WTC11 (cell line): Measurements from ENCODE around the gene ROR2.

ENCODE experiments used
- FOXP4 ChIP-seq: sonication (generic); formaldehyde crosslinking; IDR thresholded peaks from 2 replicates; pipeline ENCODE4 v1.8.0; 2022; ENCODE audit warnings: mild to moderate bottlenecking, missing genetic modification reagents
- JAZF1 ChIP-seq: fragments of 250-450 bp; sonication (Bioruptor Pico); IDR thresholded peaks from 2 replicates; pipeline ENCODE4 v1.9.0; 2021; ENCODE audit warnings: moderate library complexity, mild to moderate bottlenecking, inconsistent platforms
- MAX ChIP-seq: sonication (generic); formaldehyde crosslinking; IDR thresholded peaks from 2 replicates; pipeline ENCODE4 v1.8.0; 2022; ENCODE audit warnings: mild to moderate bottlenecking, missing genetic modification reagents
- NR3C1 ChIP-seq: sonication (generic); formaldehyde crosslinking; conservative IDR thresholded peaks from 2 replicates; pipeline ENCODE4 v1.8.1; 2023; ENCODE audit warnings: low read depth, mild to moderate bottlenecking, missing genetic modification reagents
- ZNF263 ChIP-seq: sonication (generic); formaldehyde crosslinking; IDR thresholded peaks from 2 replicates; pipeline ENCODE4 v1.8.1; 2022; ENCODE audit warnings: low read depth, mild to moderate bottlenecking, moderate library complexity, missing genetic modification reagents
- TF ChIP-seq, protein P1 (sequence below): fragments of 200-600 bp; IDR thresholded peaks from 2 replicates; pipeline ENCODE4 v1.8.0; 2022; ENCODE audit warnings: antibody characterized with exemption

DNA sequence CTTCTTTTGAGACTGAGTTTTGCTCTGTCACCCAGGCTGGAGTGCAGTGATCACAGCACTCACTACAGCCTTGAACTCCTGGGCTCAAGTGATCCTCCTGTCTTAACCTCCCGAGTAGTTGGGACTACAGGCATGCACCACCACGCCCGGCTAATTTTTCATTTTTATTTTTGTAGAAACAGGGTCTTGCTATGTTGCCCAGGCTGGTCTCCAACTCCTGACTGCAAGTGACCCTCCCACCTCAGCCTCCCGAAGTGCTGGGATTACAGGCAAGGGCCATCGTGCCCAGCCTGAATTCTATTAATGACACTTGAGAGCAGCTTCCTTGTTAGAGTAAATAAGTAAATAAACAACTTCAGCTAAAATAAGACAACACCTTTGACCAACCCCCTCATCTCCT, 12.3 kb downstream of the ROR2 start:
- TF ChIP-seq, protein P1, sequence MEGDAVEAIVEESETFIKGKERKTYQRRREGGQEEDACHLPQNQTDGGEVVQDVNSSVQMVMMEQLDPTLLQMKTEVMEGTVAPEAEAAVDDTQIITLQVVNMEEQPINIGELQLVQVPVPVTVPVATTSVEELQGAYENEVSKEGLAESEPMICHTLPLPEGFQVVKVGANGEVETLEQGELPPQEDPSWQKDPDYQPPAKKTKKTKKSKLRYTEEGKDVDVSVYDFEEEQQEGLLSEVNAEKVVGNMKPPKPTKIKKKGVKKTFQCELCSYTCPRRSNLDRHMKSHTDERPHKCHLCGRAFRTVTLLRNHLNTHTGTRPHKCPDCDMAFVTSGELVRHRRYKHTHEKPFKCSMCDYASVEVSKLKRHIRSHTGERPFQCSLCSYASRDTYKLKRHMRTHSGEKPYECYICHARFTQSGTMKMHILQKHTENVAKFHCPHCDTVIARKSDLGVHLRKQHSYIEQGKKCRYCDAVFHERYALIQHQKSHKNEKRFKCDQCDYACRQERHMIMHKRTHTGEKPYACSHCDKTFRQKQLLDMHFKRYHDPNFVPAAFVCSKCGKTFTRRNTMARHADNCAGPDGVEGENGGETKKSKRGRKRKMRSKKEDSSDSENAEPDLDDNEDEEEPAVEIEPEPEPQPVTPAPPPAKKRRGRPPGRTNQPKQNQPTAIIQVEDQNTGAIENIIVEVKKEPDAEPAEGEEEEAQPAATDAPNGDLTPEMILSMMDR: no peak
- TF ChIP-seq NR3C1 (CRISPR knock-in tag) (no peak), ZNF263 (no peak), JAZF1 (CRISPR knock-in tag) (no peak), MAX (CRISPR knock-in tag) (no peak), FOXP4 (no peak)
